UCSD-AML1 (cell line): ENCODE results near the gene CENPM.

Source experiments
- DNase-seq: peaks from one replicate; lab custom pipeline; 2025; ENCODE audit not compliant: unreplicated experiment; lab: John Stamatoyannopoulos, UW

The CENPM gene

DNA sequence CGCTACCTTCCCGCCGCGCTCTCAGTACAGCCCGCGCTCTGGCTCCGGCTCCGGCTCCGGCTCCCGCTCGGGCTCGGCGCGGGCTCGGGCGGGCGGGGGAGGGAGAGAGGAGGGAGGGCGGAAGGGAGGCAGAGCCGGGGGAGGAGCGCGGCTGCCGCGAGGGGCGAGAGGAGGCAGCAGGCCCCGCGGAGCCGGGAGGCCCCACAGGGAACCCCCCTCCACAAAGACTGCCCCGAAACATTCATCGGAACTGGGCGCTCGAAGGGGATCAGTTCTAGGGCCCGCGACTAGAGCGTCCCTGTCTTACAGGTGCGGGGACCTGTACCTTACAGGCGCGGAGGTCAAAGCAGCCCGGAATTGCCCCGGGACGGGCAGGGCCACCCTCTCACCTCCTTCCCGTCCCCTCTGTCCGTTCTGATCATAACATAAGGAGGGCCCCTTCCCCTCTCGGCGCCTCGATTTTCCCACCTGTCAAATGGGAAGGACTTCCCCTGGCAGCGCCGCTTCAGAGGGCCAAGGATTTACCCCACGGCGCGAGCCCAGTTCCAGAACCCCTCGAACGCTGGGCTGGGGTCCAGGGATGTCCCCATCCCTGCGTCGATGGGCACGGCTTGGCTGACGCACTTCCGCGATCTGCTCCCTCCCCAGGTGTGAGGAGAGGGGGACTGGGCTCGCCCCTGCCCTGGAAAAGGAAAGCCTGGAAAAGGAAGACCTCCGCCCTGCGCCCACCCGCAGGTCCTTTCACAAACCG is 31.7 kb downstream of the CENPM start, which contains the start of gene SHISA8:
Gene SHISA8, minus strand, starts transcription at position 40 of the 751 bp plus-strand sequence. CDS start 407 bp downstream, outside the sequence.
- peak; percentile 51 for DNase-seq

GRCh38 chr22:41914611-41915034 is 32.3 kb downstream of the CENPM start:
- no peak for DNase-seq

DNA sequence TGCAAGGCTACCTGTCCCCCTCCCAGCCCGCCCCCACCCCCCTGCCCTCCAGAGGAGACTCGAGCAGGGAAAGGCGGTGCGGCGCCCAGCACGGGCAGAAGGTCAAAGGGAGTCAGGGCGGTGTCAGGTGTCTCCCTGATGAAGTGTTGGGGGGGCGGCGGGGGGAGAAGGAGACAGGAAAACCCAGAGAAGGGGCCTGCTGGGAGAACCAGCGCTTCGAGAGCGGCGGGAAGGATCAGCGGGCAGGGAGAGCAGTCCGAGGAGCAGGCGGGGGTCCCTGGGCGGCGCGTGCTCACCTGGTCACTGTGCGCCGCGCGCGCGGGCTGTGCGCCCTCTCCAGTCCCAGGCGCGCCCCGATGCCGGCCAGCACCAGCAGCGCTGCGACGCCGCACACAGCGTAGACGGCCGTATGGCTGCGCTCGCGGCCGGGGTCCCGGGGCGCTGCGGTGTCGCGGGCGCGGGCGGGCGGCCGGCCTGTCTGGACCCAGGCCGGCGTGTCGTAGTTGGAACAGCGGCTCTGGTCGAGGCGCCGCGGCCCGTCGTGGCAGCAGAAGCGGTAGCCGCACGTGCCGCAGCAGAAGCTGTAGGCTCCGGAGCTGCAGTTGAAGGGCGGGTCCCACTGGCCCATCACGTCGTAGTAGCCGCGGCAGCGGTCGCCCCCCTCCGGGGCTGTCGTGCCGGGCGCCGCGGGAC is 33.0 kb downstream of the CENPM start:
- no peak for DNase-seq

- no peak for DNase-seq
Measured at GRCh38 chr22:41913040-41913719, 33.8 kb downstream of the CENPM start.

DNA sequence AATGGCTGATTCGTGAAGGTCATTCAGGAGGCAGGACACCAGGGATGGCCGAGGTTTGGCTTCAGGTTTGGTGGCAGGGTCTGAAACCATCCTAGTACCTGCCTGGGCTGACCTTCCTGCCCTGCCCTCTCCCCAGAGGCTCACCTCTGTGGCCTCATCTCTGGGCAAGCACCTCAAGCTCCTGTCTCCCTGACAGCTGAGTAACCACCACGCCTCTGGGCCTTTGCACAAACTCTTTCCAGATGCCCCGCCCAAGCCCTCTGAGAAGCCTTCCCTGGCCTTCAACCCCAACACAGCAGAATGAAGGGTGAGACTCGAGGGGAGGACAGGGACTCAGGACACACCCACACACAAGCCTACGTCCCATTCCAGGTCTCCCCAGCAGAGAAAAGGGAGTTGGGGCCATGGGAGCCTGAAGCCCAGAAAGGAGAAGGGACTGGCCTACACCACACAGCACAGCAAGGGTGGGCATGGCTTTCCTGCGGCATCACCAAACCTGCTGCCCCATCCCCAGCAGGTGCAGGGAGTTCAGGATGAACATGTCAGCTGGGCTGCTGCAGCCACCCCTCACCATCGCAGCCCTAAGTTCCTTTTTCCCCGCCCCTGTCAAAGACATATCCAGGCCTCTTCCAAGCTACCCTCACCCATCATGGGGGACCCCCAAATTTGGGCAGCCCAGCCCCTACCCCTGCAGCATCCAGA is 34.5 kb downstream of the CENPM start:
- DNase-seq = no peak

DNA sequence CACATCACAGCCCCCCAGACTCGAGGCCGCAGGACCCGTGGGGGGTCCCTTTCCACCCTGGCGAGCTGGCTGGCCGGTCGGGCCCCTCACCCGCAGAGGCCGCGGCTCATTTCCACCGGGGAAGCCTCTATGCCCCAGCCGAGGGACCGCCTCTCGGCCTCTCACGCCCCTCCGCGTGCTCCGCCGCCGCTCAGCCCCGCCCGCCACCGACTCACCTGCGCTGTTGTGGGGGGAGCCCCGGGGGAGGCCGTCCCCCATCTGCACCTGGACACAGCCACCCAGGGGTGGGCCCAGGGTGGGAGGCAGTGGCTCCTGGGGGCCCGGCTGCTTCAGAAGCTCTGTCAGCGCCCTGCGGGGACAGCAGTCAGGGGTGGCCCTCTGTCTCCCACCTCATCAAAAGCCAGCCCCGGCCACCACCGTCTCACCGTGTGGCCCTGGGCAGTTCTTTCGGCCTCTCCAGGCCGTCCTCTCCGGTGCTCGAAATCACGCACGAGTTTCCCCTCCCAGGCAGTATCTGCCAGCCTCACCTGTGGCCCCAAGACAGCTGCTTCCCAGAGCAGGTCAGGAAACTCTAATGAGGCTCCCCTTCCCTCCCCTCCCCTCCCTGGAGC is 35.8 kb downstream of the CENPM start:
- DNase-seq = no peak

- DNase-seq = no peak
Measured at GRCh38 chr22:41910050-41911000, 36.6 kb downstream of the CENPM start.

- DNase-seq = no peak
Measured at GRCh38 chr22:41909310-41910049, 37.5 kb downstream of the CENPM start.

- no peak for DNase-seq
Measured at GRCh38 chr22:41908411-41909309, 38.3 kb downstream of the CENPM start.

DNA sequence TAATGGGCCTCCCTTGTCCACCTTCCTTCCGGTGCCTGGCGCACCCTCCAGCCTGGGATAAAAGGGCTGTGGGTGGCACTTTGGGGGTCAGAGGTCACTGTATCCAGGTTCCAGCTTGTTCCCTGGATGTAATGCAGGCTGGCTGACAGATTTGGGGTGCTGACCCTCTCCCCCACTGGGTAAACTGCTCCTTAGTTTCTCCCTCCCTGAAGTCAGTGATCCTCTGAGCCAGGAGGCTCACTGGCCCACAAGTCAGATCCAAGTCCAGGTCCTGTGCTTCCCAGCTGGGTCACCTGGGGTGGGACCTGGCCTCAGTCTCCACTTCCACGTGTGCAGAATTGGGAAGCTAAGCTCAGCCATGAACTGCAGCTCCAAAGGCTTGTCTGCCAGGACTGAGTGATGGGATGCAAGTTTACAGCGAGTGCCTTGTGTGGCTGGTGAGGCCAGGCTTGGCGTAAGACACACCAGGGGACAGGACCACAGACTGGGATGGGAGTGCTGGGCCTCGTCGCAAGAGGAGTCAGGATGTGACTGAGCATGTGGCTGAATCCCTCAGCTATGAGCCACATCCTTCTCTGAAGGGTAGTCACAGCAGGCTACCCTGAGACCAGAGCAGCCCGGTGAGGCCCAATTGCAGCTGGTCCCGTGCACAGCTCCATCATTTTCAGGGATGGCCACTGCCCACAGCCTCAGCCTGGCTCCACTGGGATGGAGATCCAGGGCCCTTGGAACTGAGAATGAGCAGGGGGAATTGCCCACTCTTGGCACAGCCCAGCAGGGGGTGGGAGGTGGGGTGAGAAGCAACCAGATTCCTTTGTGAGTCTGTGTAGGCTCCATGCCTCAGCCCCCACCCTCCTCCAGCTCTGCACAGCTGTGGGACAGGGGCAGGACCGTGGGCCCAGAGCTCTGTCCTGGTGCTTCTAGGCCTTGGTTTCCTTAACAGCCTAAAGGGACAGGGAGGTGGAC is 39.2 kb downstream of the CENPM start:
- DNase-seq = no peak

- DNase-seq = no peak
Measured at GRCh38 chr22:41906822-41907221, 40.1 kb downstream of the CENPM start.

DNA sequence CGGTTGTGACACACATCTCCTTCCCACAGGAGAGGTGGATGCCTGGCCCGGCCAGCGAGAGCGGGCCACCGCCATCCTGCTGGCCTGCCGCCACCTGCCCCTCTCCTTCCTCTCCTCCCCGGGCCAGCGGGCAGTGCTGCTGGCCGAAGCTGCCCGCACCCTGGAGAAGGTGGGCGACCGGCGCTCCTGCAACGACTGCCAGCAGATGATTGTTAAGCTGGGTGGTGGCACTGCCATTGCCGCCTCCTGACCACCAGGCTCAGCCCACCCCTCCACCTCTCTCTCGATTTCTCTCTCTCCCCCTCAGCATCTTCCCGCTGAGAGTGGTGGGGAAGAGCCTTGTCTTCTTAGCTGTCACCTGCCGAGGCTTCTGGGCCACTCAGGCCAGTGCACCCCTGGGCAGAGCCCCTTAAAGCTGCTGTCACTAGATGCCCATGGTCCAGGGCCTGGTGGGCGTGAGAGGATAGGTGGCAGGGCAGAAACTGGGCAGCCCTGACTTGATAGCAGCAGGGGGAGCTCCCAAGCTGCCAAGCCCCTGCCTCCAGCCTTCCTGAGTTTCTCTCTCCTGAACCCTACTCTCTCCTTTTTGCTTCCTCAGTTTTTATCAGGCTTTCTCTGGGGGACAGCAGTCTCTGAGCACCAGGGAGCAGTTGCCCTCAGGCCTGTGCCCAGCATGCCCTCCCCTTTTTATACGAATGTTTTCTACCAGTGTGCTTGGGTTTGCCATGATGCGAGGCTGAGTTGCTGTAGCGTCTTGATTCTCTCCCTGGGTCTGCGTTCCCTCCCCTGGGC is 41.3 kb downstream of the CENPM start:
- no peak for DNase-seq

- no peak for DNase-seq
Measured at GRCh38 chr22:41904450-41905410, 42.2 kb downstream of the CENPM start.

DNA sequence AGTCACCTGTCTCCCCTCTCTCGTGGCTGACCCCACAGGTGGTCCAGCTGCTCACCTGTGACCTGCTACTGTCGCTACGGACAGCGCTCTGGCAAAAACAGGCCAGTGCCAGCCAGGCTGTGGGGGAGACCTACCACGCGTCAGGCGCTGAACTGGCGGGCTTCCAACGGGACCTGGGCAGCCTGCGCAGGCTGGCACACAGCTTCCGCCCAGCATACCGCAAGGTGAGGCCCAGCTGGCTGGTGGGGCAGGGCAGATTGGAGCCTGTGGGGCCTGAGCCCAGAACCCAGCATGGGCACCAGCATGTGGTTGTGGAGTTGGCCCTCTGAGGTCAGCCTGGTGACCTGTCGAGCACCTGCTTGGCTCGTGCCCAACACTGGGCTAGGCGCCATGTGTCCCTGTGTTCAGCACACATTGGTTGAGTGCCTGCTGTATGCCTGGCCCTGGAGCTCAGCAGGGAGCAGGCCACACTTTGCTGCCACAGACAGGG is 44.0 kb downstream of the CENPM start:
- no peak for DNase-seq

DNA sequence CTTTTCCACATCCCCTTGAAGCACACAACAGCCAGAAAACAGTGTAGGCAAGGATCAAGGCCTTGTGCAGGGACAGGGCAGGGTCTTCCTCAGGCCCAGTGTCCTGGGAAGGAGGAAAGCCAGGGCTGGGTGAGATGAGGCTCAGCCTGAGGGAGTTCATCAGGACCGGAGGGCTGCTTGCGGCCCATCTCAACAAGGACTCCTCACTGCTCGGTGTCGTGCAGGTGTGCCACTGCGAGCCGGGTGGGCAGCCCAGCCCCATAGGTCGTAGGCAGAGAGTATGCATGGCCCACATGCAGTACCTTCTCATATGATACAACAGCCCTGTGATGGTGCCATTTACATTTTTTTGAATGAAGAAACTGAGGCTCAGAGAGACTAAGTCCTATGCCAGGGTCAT is 44.9 kb downstream of the CENPM start:
- DNase-seq = no peak
